ENCODE measurements around the gene PTGDS.
"Not testable (repeated sequence)": the region's sequence is repeated elsewhere in the genome, so short reads cannot be mapped to it uniquely, and the experiment has no call there.

Gene PTGDS

GRCh38 chr9:136992819-136993369 lies 15.6 kb downstream of the PTGDS start:
- no peak for DNase-seq

GRCh38 chr9:136994180-136994887 lies 17.0 kb downstream of the PTGDS start:
- DNase-seq: no peak

GRCh38 chr9:136994888-136995230 lies 17.6 kb downstream of the PTGDS start:
- DNase-seq: no peak

GRCh38 chr9:136995362-136995761 lies 18.1 kb downstream of the PTGDS start:
- DNase-seq: no peak

GRCh38 chr9:136995772-136996311 lies 18.5 kb downstream of the PTGDS start:
- DNase-seq: no peak

GRCh38 chr9:136996361-136997292 lies 19.3 kb downstream of the PTGDS start, which contains the start of gene CLIC3:
Gene CLIC3, minus strand, starts transcription at chr9:136996568. Its CDS starts 25 bp downstream, at chr9:136996543.
- no peak for DNase-seq

GRCh38 chr9:136997371-136997770 lies 20.1 kb downstream of the PTGDS start:
- DNase-seq: no peak

GRCh38 chr9:136997830-136998234 lies 20.5 kb downstream of the PTGDS start:
- DNase-seq: no peak

- DNase-seq: no peak
These were observed 23.1 kb downstream of the PTGDS start for GRCh38 chr9:137000177-137000930.

- DNase-seq: no peak
These were observed 24.7 kb downstream of the PTGDS start for GRCh38 chr9:137001857-137002645.

GRCh38 chr9:137002646-137003041 lies 25.3 kb downstream of the PTGDS start:
- DNase-seq: no peak

GRCh38 chr9:137004285-137004684 lies 27.0 kb downstream of the PTGDS start:
- not testable (repeated sequence) for DNase-seq

GRCh38 chr9:137006116-137007003 lies 29.1 kb downstream of the PTGDS start:
- no peak for DNase-seq

- DNase-seq: peak; percentile 26
These were observed 30.0 kb downstream of the PTGDS start for GRCh38 chr9:137007108-137007815.

- peak; percentile 27 for DNase-seq
These were observed 30.5 kb downstream of the PTGDS start for GRCh38 chr9:137007816-137008270.

GRCh38 chr9:137008312-137008711 lies 31.0 kb downstream of the PTGDS start:
- DNase-seq: no peak

GRCh38 chr9:137009217-137009616 lies 31.9 kb downstream of the PTGDS start:
- DNase-seq: no peak

- no peak for DNase-seq
These were observed 32.8 kb downstream of the PTGDS start for GRCh38 chr9:137009938-137010732.

- no peak for DNase-seq
These were observed 33.9 kb downstream of the PTGDS start for GRCh38 chr9:137011156-137011555.

Data from eye (tissue), 1 donor.